Measurements from ENCODE around the gene GPR180. TPM values are rescaled to one million over a fixed set of nuclear protein-coding genes. Genes with fewer than 3 reads are reported as not detected.
A peak's percentile ranks its signal among the peaks of the same experiment; 100 is the strongest.

The GPR180 gene
- polyA plus RNA-seq, 3 donors from 2014 or later = 0.75 to 3.3 (median 1.0) TPM

DNA sequence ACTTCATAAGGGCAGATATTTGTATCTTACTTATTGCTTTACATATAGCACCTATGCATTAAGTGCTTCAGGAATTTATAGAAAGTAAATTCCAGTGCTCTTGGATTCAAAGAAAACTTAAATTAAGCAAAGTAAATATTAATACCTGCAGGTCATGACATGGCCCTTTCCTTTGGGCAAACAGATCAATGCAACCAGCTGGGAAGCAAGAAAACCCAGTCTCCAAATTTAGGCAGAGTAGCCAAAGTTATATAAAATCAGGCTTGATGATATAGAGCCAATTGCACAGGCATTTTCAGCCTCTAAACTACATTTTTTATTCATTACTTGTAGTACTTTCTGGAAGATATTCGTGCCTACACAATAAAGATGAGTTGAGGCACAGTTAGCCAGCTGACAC lies 22.6 kb upstream of the GPR180 start:
- H3K4me1 Mint-ChIP-seq = no peaks in the 10 kb centered on the region
- no peaks in the 10 kb centered on the region for H3K9me3 Mint-ChIP-seq
- H3K27me3 Mint-ChIP-seq (ENCODE audit: low read depth in 3 of 3) = peaks cover 0 to 2% (median 0%) of the 10 kb centered on the region in 3 donors
- H3K4me3 Mint-ChIP-seq = no peak overlapping the region
- no peak overlapping the region for H3K27ac Mint-ChIP-seq
- DNase-seq = no peak
- H3K36me3 Mint-ChIP-seq = peaks cover 30 to 53% (median 32%) of the 10 kb centered on the region in 3 donors

DNA sequence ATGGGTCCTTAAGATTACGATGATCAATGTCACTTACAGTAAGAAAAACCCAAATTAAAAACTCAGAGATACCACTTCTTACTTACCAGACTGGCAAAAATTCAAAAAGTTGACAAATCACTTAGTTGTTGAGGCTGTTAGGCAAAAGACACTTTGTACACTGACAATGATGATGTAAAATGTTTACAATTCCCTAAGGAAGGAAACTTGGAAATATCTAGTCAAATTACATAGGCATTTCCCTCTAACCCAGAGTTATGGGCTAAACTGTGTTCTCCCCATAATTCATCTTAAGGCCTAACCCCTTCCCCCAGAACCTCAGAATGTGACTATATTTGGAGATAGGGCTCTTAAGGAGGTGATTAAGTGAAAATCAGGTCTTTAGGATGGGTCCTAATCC lies 17.7 kb upstream of the GPR180 start:
- H3K36me3 Mint-ChIP-seq = peaks cover 33 to 55% (median 44%) of the 10 kb centered on the region in 3 donors
- no peaks in the 10 kb centered on the region for H3K9me3 Mint-ChIP-seq
- H3K27ac Mint-ChIP-seq = peak overlapping the region in 1 of 6 donors; percentile 82
- peaks cover 0 to 2% (median 0%) of the 10 kb centered on the region in 3 donors for H3K27me3 Mint-ChIP-seq (ENCODE audit: low read depth in 3 of 3)
- no peak for DNase-seq
- H3K4me3 Mint-ChIP-seq = no peak overlapping the region
- H3K4me1 Mint-ChIP-seq = peaks cover 11 to 24% of the 10 kb centered on the region in 2 donors

DNA sequence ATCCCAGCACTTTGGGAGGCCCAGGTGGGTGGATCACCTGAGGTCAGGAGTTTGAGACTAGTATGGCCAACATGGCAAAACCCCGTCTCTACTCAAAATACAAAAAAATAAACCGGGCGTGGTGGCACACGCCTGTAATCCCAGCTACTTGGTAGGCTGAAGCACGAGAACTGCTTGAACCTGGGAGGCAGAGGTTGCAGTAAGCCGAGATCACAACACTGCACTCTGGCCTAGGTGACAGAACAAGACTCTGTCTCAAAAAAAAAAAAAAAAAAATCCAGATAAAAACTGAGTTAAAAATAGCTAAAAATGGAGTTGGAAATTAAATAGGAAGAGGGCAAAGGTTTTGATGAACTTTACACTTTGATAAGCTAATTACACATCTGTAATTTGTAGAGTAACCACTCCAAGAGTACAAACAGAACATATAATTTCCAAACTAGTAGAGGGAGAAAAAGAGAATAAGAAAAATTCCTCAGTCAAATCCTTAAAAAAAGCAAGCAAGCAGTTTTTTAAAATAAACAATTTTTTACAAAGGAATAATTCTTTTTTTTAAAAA lies 16.0 kb upstream of the GPR180 start:
- no peaks in the 10 kb centered on the region for H3K9me3 Mint-ChIP-seq
- H3K36me3 Mint-ChIP-seq = peaks cover 31 to 51% (median 40%) of the 10 kb centered on the region in 3 donors
- DNase-seq = no peak
- H3K4me3 Mint-ChIP-seq = no peak overlapping the region
- H3K4me1 Mint-ChIP-seq = peaks cover 15 to 36% of the 10 kb centered on the region in 2 donors
- H3K27me3 Mint-ChIP-seq (ENCODE audit: low read depth in 3 of 3) = peaks cover 0 to 2% (median 0%) of the 10 kb centered on the region in 3 donors
- peak overlapping the region in 1 of 6 donors; percentile 19 for H3K27ac Mint-ChIP-seq

DNA sequence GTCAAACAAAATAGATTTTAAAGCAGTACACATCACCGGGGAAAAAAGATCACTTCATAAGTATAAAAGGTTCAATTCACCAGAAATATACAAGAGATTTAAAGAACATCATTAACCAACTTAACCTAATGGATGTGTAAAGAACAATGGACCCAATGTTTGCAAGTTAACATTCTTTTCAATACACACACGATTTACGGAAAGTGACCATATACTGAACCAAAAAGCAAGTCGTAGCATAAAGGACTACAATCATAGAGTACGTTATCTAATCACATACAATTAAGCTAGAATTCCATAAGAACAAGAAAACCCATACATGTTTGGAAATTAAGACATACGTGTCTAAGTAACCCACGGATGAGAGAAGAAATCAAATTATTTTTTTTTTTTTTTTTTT lies 15.3 kb upstream of the GPR180 start:
- peak overlapping the region in 2 of 6 donors; percentile 4 to 19 for H3K27ac Mint-ChIP-seq
- no peak overlapping the region for H3K4me3 Mint-ChIP-seq
- peaks cover 26 to 47% (median 35%) of the 10 kb centered on the region in 3 donors for H3K36me3 Mint-ChIP-seq
- no peak for DNase-seq
- no peaks in the 10 kb centered on the region for H3K9me3 Mint-ChIP-seq
- H3K4me1 Mint-ChIP-seq = peaks cover 15 to 37% of the 10 kb centered on the region in 2 donors
- no peaks in the 10 kb centered on the region for H3K27me3 Mint-ChIP-seq (ENCODE audit: low read depth in 3 of 3)

DNA sequence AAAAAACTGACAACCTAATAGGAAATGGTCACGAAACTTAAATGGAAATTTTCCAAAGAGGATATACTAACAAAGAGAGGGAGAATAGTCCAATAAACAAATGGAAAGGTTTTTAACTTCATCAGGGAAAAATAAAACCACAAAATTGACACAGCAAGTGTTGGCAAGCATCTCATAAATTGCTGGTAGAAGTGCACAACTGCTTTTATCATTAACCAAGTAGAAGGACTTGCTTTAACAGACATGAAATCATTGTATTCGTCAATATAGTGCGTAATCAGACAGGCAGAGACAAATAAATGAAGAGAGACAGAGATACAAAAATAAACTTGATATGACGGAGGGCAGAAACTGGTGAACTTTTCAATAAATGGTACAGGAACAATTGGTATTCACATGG lies 13.1 kb upstream of the GPR180 start:
- H3K9me3 Mint-ChIP-seq = no peaks in the 10 kb centered on the region
- no peak for DNase-seq
- peaks cover 19 to 32% (median 23%) of the 10 kb centered on the region in 3 donors for H3K36me3 Mint-ChIP-seq
- H3K4me3 Mint-ChIP-seq = no peak overlapping the region
- H3K27me3 Mint-ChIP-seq (ENCODE audit: low read depth in 3 of 3) = no peaks in the 10 kb centered on the region
- H3K27ac Mint-ChIP-seq = peak overlapping the region in 1 of 6 donors; percentile 1
- H3K4me1 Mint-ChIP-seq = peaks cover 15 to 43% of the 10 kb centered on the region in 2 donors

DNA sequence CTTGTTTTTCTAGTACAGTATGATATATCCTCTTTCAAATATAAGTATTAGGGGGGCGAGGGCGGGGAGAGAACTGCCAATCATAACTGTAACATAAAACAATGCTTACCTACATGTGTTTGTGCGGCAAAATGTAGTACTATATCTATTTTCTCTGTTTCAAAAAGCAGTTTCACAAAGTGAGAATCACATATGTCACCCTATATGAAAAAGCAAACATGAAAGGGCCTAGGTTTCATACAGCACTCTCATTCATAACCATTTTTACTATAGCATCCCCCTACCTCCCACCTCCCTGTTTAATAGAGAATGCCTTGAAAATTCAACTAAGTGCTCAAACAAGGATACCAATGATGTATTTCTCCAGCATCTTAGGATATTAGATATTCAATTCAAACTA lies 10.9 kb upstream of the GPR180 start:
- DNase-seq = no peak
- Mint-ChIP-seq H3K9me3 (no peaks in the 10 kb centered on the region), H3K27me3 (ENCODE audit: low read depth in 3 of 3) (peaks cover 0 to 6% (median 0%) of the 10 kb centered on the region in 3 donors), H3K27ac (peak overlapping the region in 1 of 6 donors; percentile 33), H3K4me1 (peaks cover 32 to 64% of the 10 kb centered on the region in 2 donors), H3K36me3 (peaks cover 12 to 22% (median 17%) of the 10 kb centered on the region in 3 donors), H3K4me3 (no peak overlapping the region)

DNA sequence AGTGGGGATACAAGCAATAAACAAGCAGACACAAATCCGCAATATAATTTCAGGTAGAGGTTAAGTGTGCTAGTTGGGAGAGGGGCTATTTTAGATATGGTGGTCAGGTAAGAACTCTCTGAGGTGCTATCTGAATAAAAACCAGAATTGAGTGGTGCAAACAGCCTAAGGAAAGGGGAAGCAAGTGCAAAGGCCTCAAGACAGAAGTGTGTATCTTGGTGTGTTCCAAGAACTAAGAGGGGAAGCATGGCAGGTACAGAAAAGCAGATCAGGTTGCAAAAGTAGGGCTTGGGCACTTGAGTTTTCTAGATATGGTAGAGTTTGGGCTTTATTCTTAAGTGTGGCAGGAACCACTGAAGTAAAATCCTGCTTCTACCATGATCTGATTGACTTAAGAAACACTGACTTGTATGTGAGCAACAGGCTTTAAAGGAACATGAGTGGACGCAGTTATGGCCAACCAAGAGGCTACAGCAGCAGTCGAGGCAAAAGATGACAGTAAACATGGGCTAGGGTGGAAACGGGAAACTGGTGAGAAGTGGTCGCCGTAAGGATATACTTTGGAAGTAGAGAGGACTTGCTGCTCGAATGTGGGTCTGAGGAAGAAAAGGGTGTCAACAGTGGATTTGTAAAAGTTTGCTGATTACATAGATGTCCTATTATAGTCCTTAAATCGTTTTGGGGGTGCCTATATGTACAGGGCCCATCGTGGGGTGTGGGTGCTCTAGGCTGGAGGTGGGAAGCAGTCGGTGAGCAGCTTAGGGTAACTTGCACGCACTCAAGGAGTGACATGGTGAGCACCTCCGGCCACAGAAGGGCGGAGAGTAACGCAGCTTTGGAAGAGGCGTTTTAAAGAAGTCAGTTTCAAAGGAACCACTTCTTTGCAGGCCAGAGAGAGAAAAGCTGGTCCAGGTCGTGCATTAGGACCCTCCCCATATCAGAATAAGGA lies 6.4 kb upstream of the GPR180 start:
- H3K27ac Mint-ChIP-seq = peak overlapping the region; percentile 84 to 95 (median 94)
- H3K4me3 Mint-ChIP-seq = peak overlapping the region; percentile 88 to 97 (median 94)
- DNase-seq = no peak
- H3K4me1 Mint-ChIP-seq = peaks cover 23 to 45% of the 10 kb centered on the region in 2 donors
- peaks cover 0 to 4% (median 3%) of the 10 kb centered on the region in 3 donors for H3K36me3 Mint-ChIP-seq
- H3K9me3 Mint-ChIP-seq = no peaks in the 10 kb centered on the region
- H3K27me3 Mint-ChIP-seq (ENCODE audit: low read depth in 3 of 3) = peaks cover 0 to 6% (median 3%) of the 10 kb centered on the region in 3 donors

DNA sequence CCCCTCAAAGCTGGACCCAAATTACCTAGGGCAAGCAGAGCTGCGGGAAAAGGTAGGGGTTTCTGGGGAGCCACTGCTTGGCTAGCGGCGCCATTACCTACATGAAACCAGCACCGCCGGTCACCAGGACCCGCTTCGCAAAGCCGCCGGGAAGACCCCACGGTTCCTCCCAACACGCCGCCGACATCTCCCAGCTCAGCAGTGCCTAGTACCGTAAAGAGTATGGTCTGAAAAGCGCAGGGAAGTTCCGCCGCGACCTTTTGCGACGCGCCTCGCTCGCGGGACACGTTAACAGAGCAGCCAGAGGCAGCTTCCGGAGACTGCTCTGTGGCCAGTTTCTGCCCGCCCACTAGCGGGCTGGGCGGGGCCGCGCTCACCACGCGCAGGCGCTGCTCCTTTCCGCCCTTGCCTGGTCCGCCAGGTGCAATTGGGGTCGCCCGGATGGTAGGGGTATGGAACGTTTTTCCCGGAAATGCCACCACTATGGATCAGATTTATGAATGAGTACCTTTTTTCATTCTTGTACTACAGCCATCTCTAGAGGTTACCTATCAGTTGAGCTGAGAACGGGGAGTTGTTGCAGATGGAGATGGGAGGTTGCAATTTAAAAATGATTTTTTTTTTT lies 5.6 kb upstream of the GPR180 start, which contains the start of gene TGDS:
Gene TGDS (minus strand): TSS at position 203 of the 625 bp plus-strand sequence. CDS start 16 bp downstream, at position 187.
- DNase-seq = peak; percentile 88 to 90 (median 88)

DNA sequence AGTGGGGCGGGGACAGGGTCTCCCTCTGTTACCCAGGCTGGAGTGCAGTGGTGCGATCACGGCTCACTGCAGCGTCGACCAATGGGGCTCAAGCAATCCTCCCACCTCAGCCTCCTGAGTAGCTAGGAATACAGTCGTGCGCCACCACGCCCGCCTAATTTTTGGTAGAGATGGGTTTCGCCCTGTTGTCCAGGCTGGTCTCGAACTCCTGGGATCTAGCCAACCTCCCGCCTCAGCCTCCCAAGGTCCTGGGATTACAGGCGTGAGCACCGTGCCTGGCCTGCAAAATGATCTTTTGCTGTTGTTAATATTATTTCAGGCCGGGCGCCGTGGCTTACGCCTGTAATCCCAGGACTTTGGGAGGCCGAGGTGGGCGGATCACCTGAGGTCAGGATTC lies 5.1 kb upstream of the GPR180 start:
- Mint-ChIP-seq H3K4me1 (peaks cover 32 to 53% of the 10 kb centered on the region in 2 donors), H3K27ac (peak overlapping the region; percentile 84 to 95 (median 94))

More for the DNA sequence above, 5.6 kb upstream of the GPR180 start, which contains the start of gene TGDS:
- Mint-ChIP-seq H3K9me3 (no peaks in the 10 kb centered on the region), H3K4me3 (peak within 1 kb of the TSS; percentile 88 to 97 (median 94)), H3K36me3 (peaks cover 0 to 4% (median 0%) of the 10 kb centered on the region in 3 donors), H3K4me1 (peaks cover 28 to 47% of the 10 kb centered on the region in 2 donors), H3K27ac (peak within 1 kb of the TSS; percentile 84 to 95 (median 94)), H3K27me3 (ENCODE audit: low read depth in 3 of 3) (peaks cover 0 to 8% (median 6%) of the 10 kb centered on the region in 3 donors)

DNA sequence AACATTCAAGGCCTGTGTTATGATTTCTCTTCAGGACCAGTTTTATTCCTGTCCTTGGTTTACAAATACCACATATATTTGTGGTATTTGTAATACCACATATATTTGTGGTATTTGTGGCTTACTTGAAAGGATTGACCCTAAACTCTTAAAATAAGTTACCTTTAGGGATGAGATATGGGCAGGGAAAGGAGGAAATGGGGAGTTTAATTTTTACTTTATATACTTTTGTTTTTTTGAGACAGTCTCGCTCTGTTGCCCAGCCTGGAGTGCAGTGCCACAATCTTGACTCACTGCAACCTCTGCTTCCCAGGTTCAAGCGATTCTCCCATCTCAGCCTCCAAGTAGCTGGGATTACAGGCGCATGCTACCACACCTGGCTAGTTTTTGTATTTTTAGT lies 3.4 kb upstream of the GPR180 start:
- Mint-ChIP-seq H3K4me3 (no peak overlapping the region), H3K27me3 (ENCODE audit: low read depth in 3 of 3) (peaks cover 3 to 9% (median 8%) of the 10 kb centered on the region in 3 donors), H3K36me3 (peaks cover 0 to 4% (median 0%) of the 10 kb centered on the region in 3 donors), H3K27ac (peak overlapping the region in 1 of 6 donors; percentile 31), H3K4me1 (peaks cover 42 to 60% of the 10 kb centered on the region in 2 donors), H3K9me3 (no peaks in the 10 kb centered on the region)
- DNase-seq = no peak

More for the DNA sequence above, 5.1 kb upstream of the GPR180 start:
- no peak for DNase-seq
- H3K36me3 Mint-ChIP-seq = peaks cover 0 to 4% (median 0%) of the 10 kb centered on the region in 3 donors
- H3K4me3 Mint-ChIP-seq = peak overlapping the region; percentile 88 to 97 (median 94)
- no peaks in the 10 kb centered on the region for H3K9me3 Mint-ChIP-seq
- peaks cover 3 to 9% (median 8%) of the 10 kb centered on the region in 3 donors for H3K27me3 Mint-ChIP-seq (ENCODE audit: low read depth in 3 of 3)

DNA sequence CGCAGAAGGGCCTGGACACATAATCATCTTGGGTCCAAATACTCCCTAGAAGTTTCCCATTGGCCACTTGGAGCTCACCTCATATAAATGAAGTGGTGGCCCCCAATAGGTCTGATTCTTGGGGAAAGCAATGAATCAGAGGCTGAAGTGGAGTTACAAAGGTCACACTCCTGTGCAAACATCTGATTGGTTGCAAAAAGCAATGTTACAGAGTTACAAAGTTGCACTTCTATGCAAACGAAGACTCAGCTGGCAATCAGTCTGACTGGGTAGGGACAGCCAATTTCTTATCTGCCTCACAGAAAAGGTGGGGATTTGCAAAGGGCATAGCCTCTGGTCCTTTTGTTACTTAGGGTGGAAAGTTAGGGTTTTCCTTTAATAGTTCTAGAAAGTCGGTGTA lies 1.8 kb upstream of the GPR180 start:
- Mint-ChIP-seq H3K4me1 (peaks cover 33 to 50% of the 10 kb centered on the region in 2 donors), H3K4me3 (peak overlapping the region in 3 of 5 donors; percentile 21 to 32 (median 27))

DNA sequence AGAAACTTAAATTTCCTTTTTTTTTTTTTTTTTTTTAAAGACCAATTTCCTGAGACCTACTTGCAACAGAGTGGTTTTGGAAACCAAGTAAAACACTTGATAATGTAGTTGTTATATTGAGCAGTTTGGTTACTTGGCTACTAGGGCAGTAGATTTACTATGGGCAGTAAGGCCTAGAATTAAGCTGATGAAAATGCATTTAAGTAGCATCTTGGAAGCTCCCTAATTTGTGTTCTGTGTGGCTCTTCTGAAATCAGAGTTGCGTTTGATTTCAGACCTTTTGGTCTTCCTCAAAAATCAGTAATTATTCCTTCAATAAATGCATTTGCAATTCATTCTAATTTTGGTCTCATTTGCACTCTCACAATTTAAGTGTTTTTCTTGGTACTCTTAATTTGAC lies 810 bp downstream of the GPR180 start:
- Mint-ChIP-seq H3K36me3 (peaks cover 3 to 10% (median 6%) of the 10 kb centered on the region in 3 donors), H3K9me3 (no peaks in the 10 kb centered on the region), H3K4me1 (peaks cover 21 to 45% of the 10 kb centered on the region in 2 donors), H3K27me3 (ENCODE audit: low read depth in 3 of 3) (peaks cover 3 to 6% (median 3%) of the 10 kb centered on the region in 3 donors), H3K27ac (peak overlapping the region; percentile 69 to 88 (median 81)), H3K4me3 (peak overlapping the region; percentile 83 to 88 (median 85))
- DNase-seq = no peak

More for the DNA sequence above, 1.8 kb upstream of the GPR180 start:
- H3K36me3 Mint-ChIP-seq = peaks cover 0 to 4% (median 0%) of the 10 kb centered on the region in 3 donors
- peaks cover 3 to 9% (median 8%) of the 10 kb centered on the region in 3 donors for H3K27me3 Mint-ChIP-seq (ENCODE audit: low read depth in 3 of 3)
- no peak for DNase-seq
- H3K27ac Mint-ChIP-seq = peak overlapping the region in 1 of 6 donors; percentile 17
- H3K9me3 Mint-ChIP-seq = no peaks in the 10 kb centered on the region

DNA sequence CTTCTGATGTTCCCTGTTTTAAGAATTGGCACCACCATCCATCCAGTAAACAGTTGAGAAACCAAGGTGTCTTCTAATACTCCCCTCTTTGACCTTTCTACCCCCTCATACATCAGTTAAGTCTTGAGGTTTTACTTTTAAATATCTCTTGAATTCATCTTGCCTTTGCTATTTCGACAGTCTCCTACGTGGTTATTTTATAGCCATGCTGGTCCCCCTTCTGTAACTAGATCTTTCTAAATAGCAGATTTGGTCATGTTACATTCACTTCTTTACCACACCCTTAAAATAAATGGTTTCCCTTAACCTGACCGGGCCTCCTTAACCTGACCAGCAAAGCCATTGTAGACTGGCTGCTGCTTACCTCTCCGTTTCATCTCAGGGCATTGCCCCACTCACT lies 5.4 kb downstream of the GPR180 start:
- no peak for DNase-seq
- no peak overlapping the region for H3K27ac Mint-ChIP-seq
- peaks cover 10 to 31% of the 10 kb centered on the region in 2 donors for H3K4me1 Mint-ChIP-seq
- H3K36me3 Mint-ChIP-seq = peaks cover 3 to 13% (median 6%) of the 10 kb centered on the region in 3 donors
- no peak overlapping the region for H3K4me3 Mint-ChIP-seq
- no peaks in the 10 kb centered on the region for H3K9me3 Mint-ChIP-seq
- H3K27me3 Mint-ChIP-seq (ENCODE audit: low read depth in 3 of 3) = no peaks in the 10 kb centered on the region

Measured in immature natural killer cell (primary cell).